HepG2 (cell line): ENCODE data around the gene SPTBN2. TPM values are rescaled to one million over a fixed set of nuclear protein-coding genes. Genes with fewer than 3 reads are reported as not detected.
A peak's percentile ranks its signal among the peaks of the same experiment; 100 is the strongest.

Source experiments
- CCAR2 ChIP-seq: fragments of 200-400 bp; formaldehyde crosslinking; optimal IDR thresholded peaks from 2 replicates; pipeline ENCODE3; 2018; ENCODE audit warnings: low read depth, mild to moderate bottlenecking, low read length, moderate library complexity
- EP300 ChIP-seq, 3 experiments: sonication (generic) in 1 of 3; formaldehyde crosslinking in 1 of 3; IDR thresholded peaks; 2 replicates each; pipeline versions ENCODE4 v1.5.1 to v1.6.1; 2011 to 2020; ENCODE audit warnings: low read depth in 2 of 3, low read length in 2 of 3, borderline replicate concordance in 1 of 3, improper control_type of control experiment in 1 of 3, mild to moderate bottlenecking in 1 of 3, missing genetic modification reagents in 1 of 3, moderate library complexity in 1 of 3
- FOSL2 ChIP-seq: sonication (generic); formaldehyde crosslinking; IDR thresholded peaks from 2 replicates; pipeline ENCODE4 v1.4.0; 2020; ENCODE audit warnings: missing genetic modification reagents
- GABPB1 ChIP-seq: IDR thresholded peaks from 2 replicates; pipeline ENCODE4 v1.6.1; 2016; ENCODE audit warnings: mild to moderate bottlenecking, missing genetic modification reagents, moderate library complexity, missing compliant biosample characterization
- HDAC2 ChIP-seq: sonication (generic); formaldehyde crosslinking; IDR thresholded peaks from 2 replicates; pipeline ENCODE4 v1.4.0; 2020; ENCODE audit warnings: missing genetic modification reagents
- HIVEP1 ChIP-seq: sonication (generic); formaldehyde crosslinking; IDR thresholded peaks from 2 replicates; pipeline ENCODE4 v1.4.0; 2020; ENCODE audit warnings: mild to moderate bottlenecking, missing genetic modification reagents
- LRRFIP1 ChIP-seq: sonication (generic); formaldehyde crosslinking; conservative IDR thresholded peaks from 2 replicates; pipeline ENCODE4 v1.4.0; 2020; ENCODE audit warnings: missing genetic modification reagents
- PAWR ChIP-seq: sonication (generic); formaldehyde crosslinking; IDR thresholded peaks from 2 replicates; pipeline ENCODE4 v1.4.0; 2020; ENCODE audit warnings: missing genetic modification reagents, mild to moderate bottlenecking, borderline replicate concordance
- PHF20 ChIP-seq: sonication (generic); formaldehyde crosslinking; IDR thresholded peaks from 2 replicates; pipeline ENCODE4 v1.5.0; 2020; ENCODE audit warnings: mild to moderate bottlenecking, missing genetic modification reagents
- PITX1 ChIP-seq: sonication (generic); formaldehyde crosslinking; IDR thresholded peaks from 2 replicates; pipeline ENCODE4 v1.5.1; 2020; ENCODE audit warnings: mild to moderate bottlenecking, missing genetic modification reagents
- POLR2A ChIP-seq, 2 experiments: IDR thresholded peaks; 2 replicates each; pipeline ENCODE4 v1.6.1; 2011; ENCODE audit warnings: low read depth in 2 of 2, low read length in 2 of 2, mild to moderate bottlenecking in 1 of 2, moderate library complexity in 1 of 2; ENCODE audit not compliant: insufficient read depth in 1 of 2
- SCMH1 ChIP-seq: sonication (generic); formaldehyde crosslinking; IDR thresholded peaks from 2 replicates; pipeline ENCODE4 v1.9.0; 2021; ENCODE audit warnings: missing genetic modification reagents, mild to moderate bottlenecking, borderline replicate concordance
- SIN3A ChIP-seq: IDR thresholded peaks from 2 replicates; pipeline ENCODE4 v1.6.1; 2011; ENCODE audit warnings: low read depth, mild to moderate bottlenecking, control low read depth, low read length, borderline replicate concordance
- ZBED4 ChIP-seq: sonication (generic); formaldehyde crosslinking; IDR thresholded peaks from 2 replicates; pipeline ENCODE4 v1.4.0; 2020; ENCODE audit warnings: missing genetic modification reagents, borderline replicate concordance
- ZBTB34 ChIP-seq: sonication (generic); formaldehyde crosslinking; IDR thresholded peaks from 2 replicates; pipeline ENCODE4 v1.8.0; 2022; ENCODE audit warnings: mild to moderate bottlenecking, missing genetic modification reagents
- ZNF512B ChIP-seq: sonication (generic); formaldehyde crosslinking; IDR thresholded peaks from 2 replicates; pipeline ENCODE4 v1.5.1; 2020; ENCODE audit warnings: missing genetic modification reagents, mild to moderate bottlenecking, borderline replicate concordance
- ZNF563 ChIP-seq: sonication (generic); formaldehyde crosslinking; IDR thresholded peaks from 2 replicates; pipeline ENCODE4 v1.8.0; 2022; ENCODE audit warnings: mild to moderate bottlenecking, moderate library complexity, missing genetic modification reagents
- ZZZ3 ChIP-seq: sonication (generic); formaldehyde crosslinking; IDR thresholded peaks from 2 replicates; pipeline ENCODE4 v1.4.0; 2020; ENCODE audit warnings: missing genetic modification reagents, mild to moderate bottlenecking, borderline replicate concordance
- polyA plus RNA-seq, 8 experiments: library from polyadenylated mRNA; depleted of rRNA in 3 of 8; stranded (reverse) in 7 of 8; unstranded in 1 of 8; fragments of >200 nt; fragmentation: Illumina TruSeq in 4 of 8; extraction: Trizol in 4 of 8; gene quantifications; 2 replicates each; pipeline versions ENCODE4 v1.2.1 to v1.2.3, GENCODE V29; 2011 to 2016; ENCODE audit warnings: low read depth in 4 of 8, missing spikeins in 1 of 8, mixed read lengths in 1 of 8; ENCODE audit not compliant: insufficient read depth in 1 of 8
- total RNA-seq, 5 experiments: library from RNA; depleted of rRNA; stranded (reverse); fragments of >200 nt; fragmentation: Illumina TruSeq; extraction: Trizol; gene quantifications; 2 replicates each; pipeline ENCODE4 v1.2.3, GENCODE V29; 2016; ENCODE audit warnings: low read depth in 1 of 5

The SPTBN2 gene
- total and polyA plus RNA-seq, 2 of the 13 experiments (the other 11 are each of a cell fraction or from before 2014, with no cell fraction given) = 0.65 to 4.0 TPM

- TF ChIP-seq ZNF563 (CRISPR knock-in tag) (no peak), ZBED4 (no peak), PAWR (CRISPR knock-in tag) (no peak), ZBTB34 (CRISPR knock-in tag) (no peak), SCMH1 (CRISPR knock-in tag) (no peak), ZZZ3 (CRISPR knock-in tag) (no peak), HDAC2 (CRISPR knock-in tag) (no peak), PITX1 (CRISPR knock-in tag) (no peak), FOSL2 (CRISPR knock-in tag) (no peak), HIVEP1 (no peak), GABPB1 (CRISPR knock-in tag) (peak; percentile 77; the same call in 1 of the 2 replicates), PHF20 (no peak), LRRFIP1 (CRISPR knock-in tag) (no peak), CCAR2 (no peak), SIN3A (no peak), EP300 (IDR thresholded peaks at IDR 0.05; ENCODE audit: low read depth in 2 of 2, low read length in 2 of 2) (no peak), EP300 (CRISPR knock-in tag; IDR thresholded peaks at IDR 0.05; ENCODE audit: borderline replicate concordance) (no peak), POLR2A (IDR thresholded peaks at IDR 0.05; ENCODE audit: insufficient read depth in 1 of 2, low read depth in 2 of 2, low read length in 2 of 2) (no peak), ZNF512B (CRISPR knock-in tag) (no peak)
These were observed 1.6 kb downstream of the SPTBN2 start (continued) for GRCh38 chr11:66727282-66728037.
